ENCODE results near the gene DPM3. TPM values are rescaled to one million over a fixed set of nuclear protein-coding genes. Genes with fewer than 3 reads are reported as not detected.

Gene DPM3
- total RNA-seq, 1 experiment from 2014 or later = 113 TPM

- TF ChIP-seq YY1 (IDR thresholded peaks at IDR 0.05; ENCODE audit: extremely low read depth, insufficient replicate concordance, low read depth, low read length) = no peak
- no peak for TF ChIP-seq REST (IDR thresholded peaks at IDR 0.05; ENCODE audit: low read depth)
Measured at GRCh38 chr1:155113450-155113980, 26.8 kb downstream of the DPM3 start (continued).

- Histone ChIP-seq H3K4me3 (replicated peaks in 1 of 2; ENCODE audit: low read depth in 1 of 2, low read length in 2 of 2) (no peak overlapping the region), H3K9ac (ENCODE audit: low read length) (no peak overlapping the region), H4K20me1 (ENCODE audit: insufficient read depth) (no peaks in the 10 kb centered on the region), H3K79me2 (ENCODE audit: insufficient read depth, low read length) (no peaks in the 10 kb centered on the region), H3K27ac (ENCODE audit: low read depth, low read length) (no peak overlapping the region), H3K9me3 (ENCODE audit: control insufficient read depth in 1 of 2, insufficient read depth in 1 of 2, low read depth in 1 of 2, low read length in 2 of 2) (no peaks in the 10 kb centered on the region), H3K4me2 (ENCODE audit: low read length) (no peak overlapping the region), H3K9me2 (ENCODE audit: insufficient read depth) (no peaks in the 10 kb centered on the region), H3K27me3 (ENCODE audit: insufficient read depth, low read length) (no peaks in the 10 kb centered on the region), H3K4me1 (ENCODE audit: control insufficient read depth in 1 of 2, insufficient read depth in 2 of 2, low read length in 2 of 2) (peaks cover 0 to 3% of the 10 kb centered on the region in 2 experiments; a peak in 1 of 4 replicates), H2AFZ (ENCODE audit: low read depth, low read length, poor library complexity, severe bottlenecking) (no peak overlapping the region), H3K36me3 (ENCODE audit: control insufficient read depth in 1 of 2, insufficient read depth in 2 of 2, low read length in 2 of 2) (no peaks in the 10 kb centered on the region)
- BruUV-seq (replicated peaks) = no TSS peak
- TF ChIP-seq CEBPB (IDR thresholded peaks at IDR 0.05; ENCODE audit: low read depth) = no peak
- no peak for TF ChIP-seq ZNF274 (IDR thresholded peaks at IDR 0.05; ENCODE audit: low read depth, low read length)
- TF ChIP-seq SRF (IDR thresholded peaks at IDR 0.05; ENCODE audit: low read depth) = no peak
- no peak for TF ChIP-seq EZH2 (IDR thresholded peaks at IDR 0.05)
- no peak for TF ChIP-seq REST (IDR thresholded peaks at IDR 0.05; ENCODE audit: low read depth)
- TF ChIP-seq CTCF (IDR thresholded peaks at IDR 0.05 in 2 of 3, conservative IDR thresholded peaks at IDR 0.05 in 1 of 3; ENCODE audit: borderline replicate concordance in 1 of 3, insufficient read depth in 1 of 3, low read depth in 2 of 3, low read length in 2 of 3) = no peak
- DNase-seq (ENCODE audit: low read depth, low spot score) (no peak), ATAC-seq (no peak)
- ChIA-PET POLR2A (no interaction called here), RAD21 (ENCODE audit: low non-redundant PET in 1 of 2, low total read pairs in 2 of 2, uncharacterized antibody in 2 of 2, unreplicated experiment in 2 of 2) (no interaction called here), CTCF (no interaction called here)
- intact Hi-C loops (cut with micrococcal nuclease) = loop anchor here (5.0 kb wide), 1 partner anchor 56 kb away; no protein-coding TSS in a partner anchor
Measured at GRCh38 chr1:155110826-155111225, 29.5 kb downstream of the DPM3 start.

Measured in HCT116 (cell line).